MCF 10A (cell line): ENCODE measurements around the gene CAMK4. TPM values are rescaled to one million over a fixed set of nuclear protein-coding genes. Genes with fewer than 3 reads are reported as not detected.

Source experiments
- BruUV-seq: library from RNA; stranded (reverse); fragments of 400-500 nt; replicated peaks from 2 replicates; lab custom pipeline; 2021; lab: Mats Ljungman, UMichigan
- CTCF ChIA-PET: fragments of 300-600 bp; sonication (Branson Sonifier 250); formaldehyde crosslinking; extraction: SDS; loops from one replicate; lab custom pipeline; 2021; ENCODE audit warnings: antibody characterized with exemption, inconsistent platforms; lab: Yijun Ruan, JAX
- POLR2A ChIA-PET: fragments of 300-600, 350-650 bp; sonication (Branson Sonifier 250); formaldehyde crosslinking; extraction: SDS; loops from one replicate; lab custom pipeline; 2020; ENCODE audit warnings: antibody characterized with exemption, inconsistent platforms; lab: Yijun Ruan, JAX
- DNase-seq: peaks from one replicate; pipeline ENCODE4 v3.0.0-alpha.2; 2018; ENCODE audit not compliant: unreplicated experiment
- H3K27ac Mint-ChIP-seq: one replicate; pipeline ENCODE4 v1.8.0; 2022; ENCODE audit warnings: mild to moderate bottlenecking, low read depth, mixed read lengths; ENCODE audit not compliant: unreplicated experiment
- H3K27me3 Mint-ChIP-seq: one replicate; pipeline ENCODE4 v1.8.0; 2022; ENCODE audit warnings: mixed read lengths; ENCODE audit not compliant: insufficient read depth, unreplicated experiment
- H3K36me3 Mint-ChIP-seq: one replicate; pipeline ENCODE4 v1.8.0; 2022; ENCODE audit warnings: mild to moderate bottlenecking, moderate library complexity, mixed read lengths; ENCODE audit not compliant: insufficient read depth, unreplicated experiment
- H3K4me1 Mint-ChIP-seq: one replicate; pipeline ENCODE4 v1.8.0; 2022; ENCODE audit warnings: mixed read lengths; ENCODE audit not compliant: insufficient read depth, unreplicated experiment
- H3K4me3 Mint-ChIP-seq: one replicate; pipeline ENCODE4 v1.8.0; 2022; ENCODE audit warnings: mild to moderate bottlenecking, moderate library complexity, mixed read lengths; ENCODE audit not compliant: unreplicated experiment
- H3K9me3 Mint-ChIP-seq: one replicate; pipeline ENCODE4 v1.8.0; 2022; ENCODE audit warnings: mixed read lengths; ENCODE audit not compliant: unreplicated experiment
- CTCF ChIP-seq: fragments of 200-600 bp; IDR thresholded peaks from one replicate; pipeline ENCODE4 v1.8.0; 2022; ENCODE audit warnings: antibody characterized with exemption, mild to moderate bottlenecking; ENCODE audit not compliant: unreplicated experiment
- intact Hi-C: fragments of 100-400 bp; cut with micrococcal nuclease; formaldehyde crosslinking; loops from 2 replicates; pipeline ENCODE4 v1.14.1; 2022
- total RNA-seq: library from RNA; stranded (reverse); gene quantifications from 2 replicates; pipeline ENCODE4 v1.2.3, GENCODE V29; 2022

The CAMK4 gene
- total RNA-seq, 1 experiment from 2014 or later = 0.21 TPM

DNA sequence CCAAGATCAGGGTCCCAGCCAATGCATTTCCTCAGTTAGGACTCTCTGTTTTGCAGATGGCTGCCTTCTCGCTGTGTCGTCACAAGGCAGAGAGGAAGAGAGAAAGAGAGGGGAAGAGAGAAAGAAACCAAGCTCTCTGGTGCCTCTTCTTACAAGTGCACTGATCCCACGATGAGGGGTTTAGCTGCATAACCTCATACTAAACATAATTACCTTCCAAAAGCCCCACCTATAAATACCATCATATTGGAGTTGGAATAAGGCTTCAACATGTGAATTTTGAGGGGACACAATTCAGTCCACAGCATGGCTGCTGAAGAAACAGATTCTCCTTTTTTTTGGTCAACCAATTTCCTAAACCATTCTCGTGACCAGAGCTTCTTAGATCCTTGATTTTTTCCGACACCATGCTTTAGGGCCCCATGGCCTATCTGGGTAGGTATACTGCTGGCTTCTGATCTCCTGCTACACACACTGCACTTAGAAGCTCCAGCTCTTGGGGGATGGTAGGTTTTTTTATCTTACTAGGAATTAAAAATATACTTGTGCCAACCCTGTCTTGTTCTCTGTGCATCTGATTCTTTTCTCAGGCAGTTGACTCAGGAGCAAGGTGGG is 5.1 kb downstream of the CAMK4 start:
- no peak for DNase-seq
- Mint-ChIP-seq H3K9me3 (no peaks in the 10 kb centered on the region), H3K4me1 (no peaks in the 10 kb centered on the region), H3K27ac (no peak overlapping the region), H3K4me3 (no peak overlapping the region), H3K27me3 (peaks cover 22% of the 10 kb centered on the region), H3K36me3 (no peaks in the 10 kb centered on the region)
- intact Hi-C loops = no loop called here
- POLR2A ChIA-PET = no interaction called here
- BruUV-seq = no TSS peak
- CTCF ChIA-PET = no interaction called here
- TF ChIP-seq CTCF = no peak

GRCh38 chr5:111229871-111230810 is 6.0 kb downstream of the CAMK4 start:
- Mint-ChIP-seq H3K27ac (no peak overlapping the region), H3K27me3 (peaks cover 16% of the 10 kb centered on the region), H3K4me3 (no peak overlapping the region), H3K4me1 (no peaks in the 10 kb centered on the region), H3K9me3 (no peaks in the 10 kb centered on the region), H3K36me3 (no peaks in the 10 kb centered on the region)
- ChIA-PET POLR2A (no interaction called here), CTCF (interaction anchor here (2.1 kb wide), 1 partner anchor 49 kb away, joined by 8 read pairs; no protein-coding TSS in a partner anchor)
- no TSS peak for BruUV-seq
- TF ChIP-seq CTCF = no peak
- intact Hi-C loops = no loop called here
- DNase-seq = no peak

GRCh38 chr5:111231119-111231518 is 6.9 kb downstream of the CAMK4 start:
- CTCF ChIA-PET = interaction anchor here (0.6 to 2.1 kb wide), 2 partner anchors 48 to 626 kb away, joined by 3 to 8 read pairs; no protein-coding TSS in a partner anchor
- Mint-ChIP-seq H3K36me3 (no peaks in the 10 kb centered on the region), H3K27me3 (peaks cover 7% of the 10 kb centered on the region), H3K4me3 (no peak overlapping the region), H3K9me3 (no peaks in the 10 kb centered on the region), H3K27ac (no peak overlapping the region), H3K4me1 (no peaks in the 10 kb centered on the region)
- DNase-seq = no peak
- POLR2A ChIA-PET = no interaction called here
- TF ChIP-seq CTCF = no peak
- no TSS peak for BruUV-seq
- intact Hi-C loops = no loop called here
